ENCODE results near the gene MRAS. TPM values are rescaled to one million over a fixed set of nuclear protein-coding genes. Genes with fewer than 3 reads are reported as not detected.

The MRAS gene
- total and polyA plus RNA-seq, 2 of the 8 experiments (the other 6 are each of a cell fraction or from before 2014, with no cell fraction given), result 10.6 to 16.2 TPM

- Histone ChIP-seq H3K56ac (replicated peaks; ENCODE audit: insufficient read length, low read depth, low read length) (no peak overlapping the region), H3K9ac (replicated peaks in 1 of 4; ENCODE audit: extremely low read depth in 1 of 4, low read depth in 3 of 4, low read length in 3 of 4) (no peak overlapping the region), H4K5ac (ENCODE audit: insufficient read length, low read depth, low read length) (no peak overlapping the region), H2BK15ac (ENCODE audit: low read length) (no peak overlapping the region), H3K14ac (ENCODE audit: insufficient read length) (no peak overlapping the region), H2BK120ac (replicated peaks; ENCODE audit: low read depth, low read length) (no peak overlapping the region), H4K20me1 (replicated peaks in 1 of 2; ENCODE audit: control insufficient read depth in 1 of 2, insufficient read depth in 2 of 2, low read length in 2 of 2) (no peaks in the 10 kb centered on the region), H3K79me1 (ENCODE audit: low read depth, low read length) (no peaks in the 10 kb centered on the region), H4K91ac (replicated peaks; ENCODE audit: insufficient read length, low read length) (no peak overlapping the region), H2AFZ (ENCODE audit: low read length) (no peak overlapping the region), H3K27ac (ENCODE audit: low read depth, low read length) (no peak overlapping the region), H3K36me3 (ENCODE audit: control insufficient read depth in 2 of 4, insufficient read depth in 4 of 4, low read length in 3 of 4) (peaks cover 0 to 8% (median 4%) of the 10 kb centered on the region in 4 experiments; a peak in 1 of 8 replicates), H3K79me2 (ENCODE audit: control insufficient read depth in 1 of 2, insufficient read depth in 2 of 2, low read length in 2 of 2) (no peaks in the 10 kb centered on the region), H2BK12ac (ENCODE audit: low read depth, low read length) (no peak overlapping the region), H3K4me2 (ENCODE audit: insufficient read depth in 1 of 2, low read depth in 2 of 2, low read length in 2 of 2) (no peak overlapping the region), H3K23ac (ENCODE audit: insufficient read length) (no peak overlapping the region), H3K9me3 (ENCODE audit: insufficient read depth in 2 of 2, low read depth in 1 of 2, low read length in 1 of 2) (0 out of 4 replicates have a peak, but pooled peaks cover 0 to 4% of the 10 kb centered on the region in 2 experiments), H3K27me3 (replicated peaks in 1 of 4; ENCODE audit: control insufficient read depth in 3 of 4, extremely low read depth in 1 of 4, insufficient read depth in 3 of 4, low read length in 3 of 4) (no peaks in the 10 kb centered on the region), H3K23me2 (ENCODE audit: low read depth, low read length) (no peaks in the 10 kb centered on the region), H4K8ac (ENCODE audit: extremely low read depth, insufficient read depth, low read length) (no peak overlapping the region), H2BK5ac (ENCODE audit: low read depth, low read length) (no peak overlapping the region), H3K4me3 (ENCODE audit: extremely low read depth in 1 of 4, insufficient read depth in 2 of 4, low read depth in 3 of 4, low read length in 4 of 4) (no peak overlapping the region), H2AK5ac (ENCODE audit: low read depth, low read length) (no peak overlapping the region), H2BK20ac (ENCODE audit: low read length) (no peak overlapping the region), H3K4ac (replicated peaks; ENCODE audit: insufficient read length, low read depth, low read length) (no peak overlapping the region), H3K18ac (ENCODE audit: extremely low read depth, low read length) (no peak overlapping the region), H3K4me1 (replicated peaks in 1 of 4; ENCODE audit: control insufficient read depth in 3 of 4, insufficient read depth in 4 of 4, low read length in 3 of 4) (peaks cover 8 to 25% (median 16%) of the 10 kb centered on the region in 4 experiments)
- POLR2A ChIA-PET (ENCODE audit: partially characterized antibody), result no interaction called here
- TF ChIP-seq GTF2F1 (IDR thresholded peaks at IDR 0.05; ENCODE audit: borderline replicate concordance, low read depth, low read length) (no peak), KDM1A (IDR thresholded peaks at IDR 0.05; ENCODE audit: borderline replicate concordance, low read length) (no peak), EGR1 (IDR thresholded peaks at IDR 0.05; ENCODE audit: borderline replicate concordance, low read depth, low read length) (no peak), TBP (IDR thresholded peaks at IDR 0.05; ENCODE audit: low read depth, low read length) (no peak), JUN (IDR thresholded peaks at IDR 0.05; ENCODE audit: low read depth, low read length) (no peak), POU5F1 (IDR thresholded peaks at IDR 0.05; ENCODE audit: low read depth, low read length) (no peak)
- DNase-seq (ENCODE audit: low read depth in 1 of 2, low spot score in 2 of 2) (no peak), FAIRE-seq (no peak)
- 93% methylated on average over 5 of the region's 5 CpGs; no CpG with 5 or more reads in 1 of the 2 experiments for WGBS, 2 experiments (ENCODE audit: extremely low coverage in 1 of 2, insufficient coverage in 1 of 2, insufficient read length in 1 of 2, insufficient replicate concordance in 2 of 2, low coverage in 1 of 2, low lambda C conversion rate in 2 of 2, missing lambda C conversion rate in 1 of 2)
- CTCF ChIA-PET (ENCODE audit: partially characterized antibody), result interaction anchor here (0.7 to 4.6 kb wide), 5 partner anchors 9 to 531 kb away, joined by 3 to 37 read pairs (median 3); no protein-coding TSS in a partner anchor
Measured at GRCh38 chr3:138405486-138405885, 57.1 kb downstream of the MRAS start.
